Small intestine (tissue), 7 donors: Measurements from ENCODE around the gene CFAP221. TPM values are rescaled to one million over a fixed set of nuclear protein-coding genes. Genes with fewer than 3 reads are reported as not detected.
A peak's percentile ranks its signal among the peaks of the same experiment; 100 is the strongest.

ENCODE experiments used
- DNase-seq, 2 donors: peaks; one replicate each; pipeline versions ENCODE4 v3.0.0 to v3.0.0-alpha.2; 2013
- FAIRE-seq: peaks from 2 replicates; lab custom pipeline; 2012; peaks lifted over from hg19 to GRCh38; lab: Jason Lieb, UNC
- H3K27ac ChIP-seq, 3 donors: one replicate each; pipeline ENCODE4 v1.5.1; 2013; ENCODE audit warnings: low read length in 2 of 3, mild to moderate bottlenecking in 2 of 3, control low read depth in 1 of 3, inconsistent platforms in 1 of 3, low read depth in 1 of 3, moderate library complexity in 1 of 3
- H3K27me3 ChIP-seq, 3 donors: one replicate each; pipeline ENCODE4 v1.6.1; 2013; ENCODE audit warnings: low read length in 3 of 3, inconsistent platforms in 1 of 3; ENCODE audit not compliant: control insufficient read depth in 3 of 3, insufficient read depth in 3 of 3
- H3K36me3 ChIP-seq, 3 donors: one replicate each; pipeline ENCODE4 v1.6.1; 2013; ENCODE audit warnings: low read length in 3 of 3, inconsistent platforms in 1 of 3, low read depth in 1 of 3, mild to moderate bottlenecking in 1 of 3, moderate library complexity in 1 of 3; ENCODE audit not compliant: control insufficient read depth in 3 of 3, insufficient read depth in 2 of 3
- H3K4me1 ChIP-seq, 3 donors: one replicate each; pipeline ENCODE4 v1.6.1; 2013; ENCODE audit warnings: low read length in 2 of 3, inconsistent platforms in 1 of 3, low read depth in 1 of 3, mild to moderate bottlenecking in 1 of 3, moderate library complexity in 1 of 3; ENCODE audit not compliant: control insufficient read depth in 3 of 3, insufficient read depth in 2 of 3
- H3K4me3 ChIP-seq, 3 donors: one replicate each; pipeline ENCODE4 v1.5.1; 2013; ENCODE audit warnings: low read length in 3 of 3, control low read depth in 1 of 3, inconsistent platforms in 1 of 3, low read depth in 1 of 3, mild to moderate bottlenecking in 1 of 3, moderate library complexity in 1 of 3
- H3K9me3 ChIP-seq, 2 donors: one replicate each; pipeline ENCODE4 v1.6.1; 2013; ENCODE audit warnings: low read depth in 1 of 2, low read length in 1 of 2; ENCODE audit not compliant: control insufficient read depth in 2 of 2, insufficient read depth in 1 of 2
- WGBS, 3 donors: extraction: QIAGEN DNeasy Blood & Tissue Kit; methylation state at CpG; one replicate each; pipeline ENCODE4 v1.1.7; 2013; 5-methylcytosine and 5-hydroxymethylcytosine counted together
- polyA plus RNA-seq, 4 donors: library from polyadenylated mRNA; stranded (reverse) in 3 of 4; unstranded in 1 of 4; fragments of 200-250 nt in 3 of 4; fragments of 120-200 nt in 1 of 4; gene quantifications; one replicate each; pipeline versions ENCODE4 v1.2.1 to v1.2.3, GENCODE V29; 2013
- donor health status: healthy with polysubstance abuse.
- donor health status: control.
- donor health status: control.
- donor health status: Bipolar disorder and iron deficiency.
- donor health status: healthy.

CFAP221 gene
- polyA plus RNA-seq, 4 donors = 2.2 to 19.4 (median 6.6) TPM

GRCh38 chr2:119541476-119541875 lies 2.8 kb upstream of the CFAP221 start:
- 79 to 92% (median 88%) methylated on average over 2 of the region's 2 CpGs for WGBS, 3 donors
- no peaks in the 10 kb centered on the region for H3K36me3 ChIP-seq
- peaks cover 0 to 15% of the 10 kb centered on the region in 2 donors for H3K9me3 ChIP-seq
- DNase-seq (no peak), FAIRE-seq (no peak)
- no peaks in the 10 kb centered on the region for H3K27me3 ChIP-seq
- H3K4me3 ChIP-seq = no peak overlapping the region
- H3K27ac ChIP-seq = peak overlapping the region in 1 of 3 donors; percentile 97
- peaks cover 0 to 48% (median 6%) of the 10 kb centered on the region in 3 donors for H3K4me1 ChIP-seq

- Histone ChIP-seq H3K4me1 (peaks cover 3 to 64% (median 10%) of the 10 kb centered on the region in 3 donors), H3K27ac (peak overlapping the region; percentile 66 to 97 (median 85)), H3K27me3 (no peaks in the 10 kb centered on the region), H3K36me3 (peaks cover 0 to 15% (median 0%) of the 10 kb centered on the region in 3 donors), H3K9me3 (peaks cover 0 to 7% of the 10 kb centered on the region in 2 donors), H3K4me3 (peak overlapping the region in 2 of 3 donors; percentile 75 to 82)
- FAIRE-seq (no peak), DNase-seq (peak; percentile 61 to 72)
- 11 to 41% (median 39%) methylated on average over 11 of the region's 11 CpGs for WGBS, 3 donors
Measured at GRCh38 chr2:119544939-119545475, 758 bp downstream of the CFAP221 start.

- no peak overlapping the region for H3K4me3 ChIP-seq
- H3K4me1 ChIP-seq = peaks cover 3 to 66% (median 10%) of the 10 kb centered on the region in 3 donors
- H3K27me3 ChIP-seq = no peaks in the 10 kb centered on the region
- WGBS, 3 donors = 16 to 46% (median 37%) methylated on average over 6 of the region's 6 CpGs
- H3K9me3 ChIP-seq = no peaks in the 10 kb centered on the region
- FAIRE-seq (peak; percentile 5), DNase-seq (peak; percentile 77 to 85)
- peaks cover 0 to 16% (median 0%) of the 10 kb centered on the region in 3 donors for H3K36me3 ChIP-seq
- peak overlapping the region in 1 of 3 donors; percentile 97 for H3K27ac ChIP-seq
Measured at GRCh38 chr2:119545754-119546446, 1.7 kb downstream of the CFAP221 start.

- H3K27ac ChIP-seq = peak overlapping the region in 1 of 3 donors; percentile 97
- H3K36me3 ChIP-seq = peaks cover 0 to 16% (median 0%) of the 10 kb centered on the region in 3 donors
- no peak overlapping the region for H3K4me3 ChIP-seq
- WGBS, 3 donors = 9 to 64% (median 39%) methylated on average over 1 of the region's 1 CpG
- FAIRE-seq = no peak
- peaks cover 3 to 68% (median 10%) of the 10 kb centered on the region in 3 donors for H3K4me1 ChIP-seq
- H3K9me3 ChIP-seq = no peaks in the 10 kb centered on the region
- DNase-seq = no peak
- no peaks in the 10 kb centered on the region for H3K27me3 ChIP-seq
Measured at GRCh38 chr2:119546447-119546767, 2.2 kb downstream of the CFAP221 start.

GRCh38 chr2:119548516-119549120 lies 4.4 kb downstream of the CFAP221 start:
- H3K4me1 ChIP-seq = peaks cover 3 to 50% (median 8%) of the 10 kb centered on the region in 3 donors
- FAIRE-seq = no peak
- H3K36me3 ChIP-seq = peaks cover 0 to 19% (median 0%) of the 10 kb centered on the region in 3 donors
- peak overlapping the region in 1 of 3 donors; percentile 97 for H3K27ac ChIP-seq
- WGBS, 3 donors = 17 to 62% (median 29%) methylated on average over 2 of the region's 2 CpGs
- DNase-seq = peak; percentile 71 to 79
- H3K27me3 ChIP-seq = no peaks in the 10 kb centered on the region
- no peaks in the 10 kb centered on the region for H3K9me3 ChIP-seq
- H3K4me3 ChIP-seq = no peak overlapping the region

- DNase-seq (no peak), FAIRE-seq (no peak)
- no peak overlapping the region for H3K4me3 ChIP-seq
- H3K4me1 ChIP-seq = peaks cover 3 to 50% (median 8%) of the 10 kb centered on the region in 3 donors
- H3K27me3 ChIP-seq = no peaks in the 10 kb centered on the region
- H3K36me3 ChIP-seq = peaks cover 0 to 19% (median 0%) of the 10 kb centered on the region in 3 donors
- peak overlapping the region in 2 of 3 donors; percentile 39 to 97 for H3K27ac ChIP-seq
- H3K9me3 ChIP-seq = no peaks in the 10 kb centered on the region
- WGBS, 3 donors = 22 to 55% (median 36%) methylated on average over 1 of the region's 1 CpG
Measured at GRCh38 chr2:119549241-119549640, 5.0 kb downstream of the CFAP221 start.

GRCh38 chr2:119550346-119550745 lies 6.1 kb downstream of the CFAP221 start:
- peak; percentile 53 for FAIRE-seq
- DNase-seq = peak; percentile 64 to 88
- no peak overlapping the region for H3K4me3 ChIP-seq
- H3K27ac ChIP-seq = peak overlapping the region in 2 of 3 donors; percentile 12 to 97
- H3K4me1 ChIP-seq = peaks cover 3 to 47% (median 8%) of the 10 kb centered on the region in 3 donors
- 25 to 56% (median 28%) methylated on average over 2 of the region's 2 CpGs for WGBS, 3 donors
- H3K36me3 ChIP-seq = peaks cover 0 to 21% (median 0%) of the 10 kb centered on the region in 3 donors
- no peaks in the 10 kb centered on the region for H3K27me3 ChIP-seq
- H3K9me3 ChIP-seq = no peaks in the 10 kb centered on the region

- Histone ChIP-seq H3K4me3 (no peak overlapping the region), H3K9me3 (no peaks in the 10 kb centered on the region), H3K27me3 (no peaks in the 10 kb centered on the region), H3K4me1 (peaks cover 3 to 42% (median 8%) of the 10 kb centered on the region in 3 donors), H3K27ac (peak overlapping the region in 2 of 3 donors; percentile 58 to 97), H3K36me3 (peaks cover 0 to 23% (median 0%) of the 10 kb centered on the region in 3 donors)
- WGBS, 3 donors = 20 to 69% (median 35%) methylated on average over 1 of the region's 1 CpG
- DNase-seq (peak; percentile 61 to 76), FAIRE-seq (no peak)
Measured at GRCh38 chr2:119550856-119551255, 6.6 kb downstream of the CFAP221 start.
